Measurements from ENCODE around the gene TRAFD1. TPM values are rescaled to one million over a fixed set of nuclear protein-coding genes. Genes with fewer than 3 reads are reported as not detected.

The TRAFD1 gene
- total RNA-seq, 1 donor from 2014 or later = 38.8 TPM

GRCh38 chr12:112198120-112198733 is 72.9 kb downstream of the TRAFD1 start:
- H3K4me3 Mint-ChIP-seq (ENCODE audit: unreplicated experiment) = no peak overlapping the region
- no peaks in the 10 kb centered on the region for H3K27me3 Mint-ChIP-seq (ENCODE audit: unreplicated experiment)
- H3K9me3 Mint-ChIP-seq (ENCODE audit: unreplicated experiment) = no peaks in the 10 kb centered on the region
- TF ChIP-seq, protein P1, sequence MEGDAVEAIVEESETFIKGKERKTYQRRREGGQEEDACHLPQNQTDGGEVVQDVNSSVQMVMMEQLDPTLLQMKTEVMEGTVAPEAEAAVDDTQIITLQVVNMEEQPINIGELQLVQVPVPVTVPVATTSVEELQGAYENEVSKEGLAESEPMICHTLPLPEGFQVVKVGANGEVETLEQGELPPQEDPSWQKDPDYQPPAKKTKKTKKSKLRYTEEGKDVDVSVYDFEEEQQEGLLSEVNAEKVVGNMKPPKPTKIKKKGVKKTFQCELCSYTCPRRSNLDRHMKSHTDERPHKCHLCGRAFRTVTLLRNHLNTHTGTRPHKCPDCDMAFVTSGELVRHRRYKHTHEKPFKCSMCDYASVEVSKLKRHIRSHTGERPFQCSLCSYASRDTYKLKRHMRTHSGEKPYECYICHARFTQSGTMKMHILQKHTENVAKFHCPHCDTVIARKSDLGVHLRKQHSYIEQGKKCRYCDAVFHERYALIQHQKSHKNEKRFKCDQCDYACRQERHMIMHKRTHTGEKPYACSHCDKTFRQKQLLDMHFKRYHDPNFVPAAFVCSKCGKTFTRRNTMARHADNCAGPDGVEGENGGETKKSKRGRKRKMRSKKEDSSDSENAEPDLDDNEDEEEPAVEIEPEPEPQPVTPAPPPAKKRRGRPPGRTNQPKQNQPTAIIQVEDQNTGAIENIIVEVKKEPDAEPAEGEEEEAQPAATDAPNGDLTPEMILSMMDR (IDR thresholded peaks at IDR 0.05; ENCODE audit: unreplicated experiment) = peak; percentile 42
- H3K36me3 Mint-ChIP-seq (ENCODE audit: low read depth, unreplicated experiment) = peaks cover 23% of the 10 kb centered on the region
- peak; percentile 64 for DNase-seq (ENCODE audit: low spot score)
- H3K4me1 Mint-ChIP-seq (ENCODE audit: unreplicated experiment) = peaks cover 6% of the 10 kb centered on the region
- peak overlapping the region; percentile 49 for H3K27ac Mint-ChIP-seq (ENCODE audit: unreplicated experiment)

GRCh38 chr12:112199136-112199535 is 73.8 kb downstream of the TRAFD1 start:
- no peak for DNase-seq (ENCODE audit: low spot score)
- TF ChIP-seq, protein P1 (IDR thresholded peaks at IDR 0.05; ENCODE audit: unreplicated experiment) = no peak
- Mint-ChIP-seq H3K27ac (ENCODE audit: unreplicated experiment) (no peak overlapping the region), H3K9me3 (ENCODE audit: unreplicated experiment) (no peaks in the 10 kb centered on the region), H3K27me3 (ENCODE audit: unreplicated experiment) (no peaks in the 10 kb centered on the region), H3K36me3 (ENCODE audit: low read depth, unreplicated experiment) (peaks cover 21% of the 10 kb centered on the region), H3K4me1 (ENCODE audit: unreplicated experiment) (no peaks in the 10 kb centered on the region), H3K4me3 (ENCODE audit: unreplicated experiment) (no peak overlapping the region)

Small RNAs within 50 kb of the gene (microRNA-seq; reads per million reads assigned to microRNA genes)
- gene MIR6861 (ENCODE audit: unreplicated experiment) = 0.77 reads per million, percentile 4 among the genes with 10 or more reads in this experiment

Other genes with a start within 250 kb of the TRAFD1 start
- 8.2 TPM for gene TMEM116, start 112.4 kb upstream of the TRAFD1 start, total RNA-seq (ENCODE audit: unreplicated experiment)
- 150 TPM for gene ERP29, start 112.1 kb upstream of the TRAFD1 start, total RNA-seq (ENCODE audit: unreplicated experiment)
- 23.4 TPM for gene NAA25, start 16.8 kb upstream of the TRAFD1 start, total RNA-seq (ENCODE audit: unreplicated experiment)